HepG2 (cell line): ENCODE data around the gene TEFM. TPM values are rescaled to one million over a fixed set of nuclear protein-coding genes. Genes with fewer than 3 reads are reported as not detected.

Experiments used
- CHD4 ChIP-seq: fragments of 200-600 bp; sonication (generic); IDR thresholded peaks from 2 replicates; pipeline ENCODE4 v1.7.0; 2017; ENCODE audit warnings: mild to moderate bottlenecking, low read length, borderline replicate concordance
- FOXA3 ChIP-seq: IDR thresholded peaks from 2 replicates; pipeline ENCODE4 v1.6.1; 2016; ENCODE audit warnings: missing genetic modification reagents, missing compliant biosample characterization
- GFI1 ChIP-seq: sonication (generic); formaldehyde crosslinking; IDR thresholded peaks from 2 replicates; pipeline ENCODE4 v1.5.0; 2020; ENCODE audit warnings: missing genetic modification reagents, mild to moderate bottlenecking, borderline replicate concordance
- HNRNPL ChIP-seq: fragments of 200-400 bp; formaldehyde crosslinking; IDR thresholded peaks from 2 replicates; pipeline ENCODE4 v1.6.1; 2017; ENCODE audit warnings: mild to moderate bottlenecking, low read depth, low read length
- KLF6 ChIP-seq: IDR thresholded peaks from 2 replicates; pipeline ENCODE4 v1.8.0; 2016; ENCODE audit warnings: missing biosample characterization, missing genetic modification reagents
- KMT2B ChIP-seq: IDR thresholded peaks from 2 replicates; pipeline ENCODE4 v1.6.1; 2016; ENCODE audit warnings: missing genetic modification reagents, missing compliant biosample characterization
- MAFF ChIP-seq: IDR thresholded peaks from 2 replicates; pipeline ENCODE4 v1.6.1; 2011; ENCODE audit warnings: low read depth, low read length, improper control_type of control experiment
- NCOA5 ChIP-seq: sonication (generic); formaldehyde crosslinking; IDR thresholded peaks from 2 replicates; pipeline ENCODE4 v1.4.0; 2020; ENCODE audit warnings: missing genetic modification reagents
- NCOR1 ChIP-seq: fragments of 200-600 bp; sonication (generic); IDR thresholded peaks from 2 replicates; pipeline ENCODE4 v1.7.0; 2017; ENCODE audit warnings: antibody characterized with exemption, low read length, borderline replicate concordance
- NKX3-1 ChIP-seq: sonication (generic); formaldehyde crosslinking; IDR thresholded peaks from 2 replicates; pipeline ENCODE4 v1.5.0; 2020; ENCODE audit warnings: missing genetic modification reagents
- NPAS2 ChIP-seq: sonication (generic); formaldehyde crosslinking; IDR thresholded peaks from 2 replicates; pipeline ENCODE4 v1.8.0; 2022; ENCODE audit warnings: mild to moderate bottlenecking, missing genetic modification reagents, borderline replicate concordance
- NR2F6 ChIP-seq, 2 experiments: IDR thresholded peaks; 2 replicates each; pipeline ENCODE4 v1.6.1; 2016; ENCODE audit warnings: antibody characterized with exemption in 1 of 2, mild to moderate bottlenecking in 1 of 2
- RCOR2 ChIP-seq: IDR thresholded peaks from 2 replicates; pipeline ENCODE4 v1.6.1; 2016; ENCODE audit warnings: missing biosample characterization, missing genetic modification reagents
- SALL2 ChIP-seq: sonication (generic); formaldehyde crosslinking; IDR thresholded peaks from 2 replicates; pipeline ENCODE4 v1.8.1; 2023; ENCODE audit warnings: mild to moderate bottlenecking, missing genetic modification reagents, inconsistent platforms
- SMYD3 ChIP-seq: sonication (generic); formaldehyde crosslinking; IDR thresholded peaks from 2 replicates; pipeline ENCODE4 v1.8.1; 2023; ENCODE audit warnings: mild to moderate bottlenecking, missing genetic modification reagents
- TARDBP ChIP-seq: sonication (generic); formaldehyde crosslinking; IDR thresholded peaks from 2 replicates; pipeline ENCODE4 v1.8.0; 2022; ENCODE audit warnings: mild to moderate bottlenecking, missing genetic modification reagents
- TBX2 ChIP-seq: sonication (generic); formaldehyde crosslinking; IDR thresholded peaks from 2 replicates; pipeline ENCODE4 v1.5.0; 2020; ENCODE audit warnings: missing genetic modification reagents, mild to moderate bottlenecking, borderline replicate concordance
- TBX3 ChIP-seq: fragments of 450-650 bp; IDR thresholded peaks from 2 replicates; pipeline ENCODE4 v1.6.1; 2017; ENCODE audit warnings: antibody characterized with exemption, mild to moderate bottlenecking, inconsistent platforms, borderline replicate concordance
- ZFP1 ChIP-seq: IDR thresholded peaks from 2 replicates; pipeline ENCODE4 v1.6.1; 2016
- ZNF331 ChIP-seq: sonication (generic); formaldehyde crosslinking; IDR thresholded peaks from 2 replicates; pipeline ENCODE4 v1.4.0; 2020; ENCODE audit warnings: missing genetic modification reagents
- ZNF460 ChIP-seq: sonication (generic); formaldehyde crosslinking; IDR thresholded peaks from 2 replicates; pipeline ENCODE4 v1.5.1; 2020; ENCODE audit warnings: missing genetic modification reagents, mild to moderate bottlenecking, borderline replicate concordance
- ZNF530 ChIP-seq: sonication (generic); formaldehyde crosslinking; IDR thresholded peaks from 2 replicates; pipeline ENCODE4 v1.5.0; 2020; ENCODE audit warnings: low read depth, mild to moderate bottlenecking, missing genetic modification reagents
- ZNF567 ChIP-seq: sonication (generic); formaldehyde crosslinking; IDR thresholded peaks from 2 replicates; pipeline ENCODE4 v1.8.1; 2023; ENCODE audit warnings: mild to moderate bottlenecking, missing genetic modification reagents, borderline replicate concordance
- ZNF609 ChIP-seq: sonication (generic); formaldehyde crosslinking; IDR thresholded peaks from 2 replicates; pipeline ENCODE4 v1.4.0; 2020; ENCODE audit warnings: mild to moderate bottlenecking, missing genetic modification reagents, borderline replicate concordance
- ZNF652 ChIP-seq: IDR thresholded peaks from 2 replicates; pipeline ENCODE4 v1.6.1; 2016; ENCODE audit warnings: low read depth, borderline replicate concordance
- ZNF670 ChIP-seq: sonication (generic); formaldehyde crosslinking; IDR thresholded peaks from 2 replicates; pipeline ENCODE4 v1.8.0; 2022; ENCODE audit warnings: mild to moderate bottlenecking, missing genetic modification reagents, borderline replicate concordance
- polyA plus RNA-seq, 8 experiments: library from polyadenylated mRNA; depleted of rRNA in 3 of 8; stranded (reverse) in 7 of 8; unstranded in 1 of 8; fragments of >200 nt; fragmentation: Illumina TruSeq in 4 of 8; extraction: Trizol in 4 of 8; gene quantifications; 2 replicates each; pipeline versions ENCODE4 v1.2.1 to v1.2.3, GENCODE V29; 2011 to 2016; ENCODE audit warnings: low read depth in 4 of 8, missing spikeins in 1 of 8, mixed read lengths in 1 of 8; ENCODE audit not compliant: insufficient read depth in 1 of 8
- total RNA-seq, 5 experiments: library from RNA; depleted of rRNA; stranded (reverse); fragments of >200 nt; fragmentation: Illumina TruSeq; extraction: Trizol; gene quantifications; 2 replicates each; pipeline ENCODE4 v1.2.3, GENCODE V29; 2016; ENCODE audit warnings: low read depth in 1 of 5

The TEFM gene
- total and polyA plus RNA-seq, 2 of the 13 experiments (the other 11 are each of a cell fraction or from before 2014, with no cell fraction given): 7.0 to 20.0 TPM

GRCh38 chr17:30915833-30916611, 10.0 kb upstream of the TEFM start (continued):
- TF ChIP-seq ZNF609: peak; percentile 97
- peak; percentile 69; the same call in 1 of the 2 replicates for TF ChIP-seq GFI1
- peak; percentile 68 for TF ChIP-seq NR2F6 (IDR thresholded peaks at IDR 0.05)
- TF ChIP-seq NR2F6 (CRISPR knock-in tag; IDR thresholded peaks at IDR 0.05): peak; percentile 13; the same call in 1 of the 2 replicates
- TF ChIP-seq ZFP1: peak; percentile 70; the same call in 1 of the 2 replicates
- no peak for TF ChIP-seq KMT2B (CRISPR knock-in tag)
- TF ChIP-seq ZNF670: 0 out of 2 replicates have a peak, but pooled peaks have one; percentile 34
- no peak for TF ChIP-seq SALL2
- 0 out of 2 replicates have a peak, but pooled peaks have one; percentile 32 for TF ChIP-seq KLF6 (CRISPR knock-in tag)
- peak; percentile 23; the same call in 1 of the 2 replicates for TF ChIP-seq ZNF652
- TF ChIP-seq TBX3: peak; percentile 99
- TF ChIP-seq NPAS2 (CRISPR knock-in tag): no peak
- no peak for TF ChIP-seq MAFF
- peak; percentile 65; the same call in 1 of the 2 replicates for TF ChIP-seq ZNF460 (CRISPR knock-in tag)
- TF ChIP-seq NCOR1: peak; percentile 67; the same call in 1 of the 2 replicates
- TF ChIP-seq RCOR2 (CRISPR knock-in tag): peak; percentile 46
- TF ChIP-seq TBX2: peak; percentile 50; the same call in 1 of the 2 replicates
- no peak for TF ChIP-seq ZNF530 (CRISPR knock-in tag)
- peak; percentile 96 for TF ChIP-seq FOXA3 (CRISPR knock-in tag)
- TF ChIP-seq TARDBP (CRISPR knock-in tag): peak; percentile 23; the same call in 1 of the 2 replicates
- TF ChIP-seq ZNF331 (CRISPR knock-in tag): no peak
- no peak for TF ChIP-seq NCOA5
- no peak for TF ChIP-seq SMYD3 (CRISPR knock-in tag)
- TF ChIP-seq HNRNPL: no peak
- TF ChIP-seq ZNF567 (CRISPR knock-in tag): no peak
- 0 out of 2 replicates have a peak, but pooled peaks have one; percentile 75 for TF ChIP-seq NKX3-1 (CRISPR knock-in tag)
- TF ChIP-seq CHD4: no peak
